NCI-H2029 (cell line): ENCODE measurements around the gene SPTBN5.

Source experiments
- DNase-seq: peaks from one replicate; lab custom pipeline; 2025; lab: John Stamatoyannopoulos, UW

SPTBN5 gene

GRCh38 chr15:41824062-41824745 is 69.6 kb downstream of the SPTBN5 start:
- no peak for DNase-seq

DNA sequence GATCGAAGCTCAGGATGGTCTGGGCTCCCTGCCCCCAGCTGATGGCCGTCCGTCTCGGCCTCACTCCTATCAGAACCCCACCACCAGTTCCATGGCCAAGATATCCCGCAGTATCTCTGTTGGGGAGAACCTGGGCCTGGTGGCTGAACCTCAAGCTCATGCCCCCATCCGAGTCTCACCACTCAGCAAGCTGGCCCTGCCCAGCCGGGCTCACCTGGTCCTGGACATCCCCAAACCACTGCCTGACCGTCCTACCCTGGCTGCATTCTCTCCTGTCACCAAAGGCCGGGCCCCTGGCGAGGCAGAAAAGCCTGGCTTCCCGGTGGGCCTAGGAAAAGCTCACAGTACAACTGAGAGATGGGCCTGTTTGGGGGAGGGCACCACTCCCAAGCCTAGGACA is 70.4 kb downstream of the SPTBN5 start:
- DNase-seq, result no peak

- DNase-seq, result no peak
These were observed 70.9 kb downstream of the SPTBN5 start for GRCh38 chr15:41822957-41823356.

- no peak for DNase-seq
These were observed 71.4 kb downstream of the SPTBN5 start for GRCh38 chr15:41822471-41822870.

GRCh38 chr15:41821831-41822230 is 72.0 kb downstream of the SPTBN5 start:
- DNase-seq, result no peak

GRCh38 chr15:41820791-41821423 is 72.9 kb downstream of the SPTBN5 start:
- DNase-seq, result peak; percentile 7

- no peak for DNase-seq
These were observed 74.3 kb downstream of the SPTBN5 start for GRCh38 chr15:41819455-41820050.

DNA sequence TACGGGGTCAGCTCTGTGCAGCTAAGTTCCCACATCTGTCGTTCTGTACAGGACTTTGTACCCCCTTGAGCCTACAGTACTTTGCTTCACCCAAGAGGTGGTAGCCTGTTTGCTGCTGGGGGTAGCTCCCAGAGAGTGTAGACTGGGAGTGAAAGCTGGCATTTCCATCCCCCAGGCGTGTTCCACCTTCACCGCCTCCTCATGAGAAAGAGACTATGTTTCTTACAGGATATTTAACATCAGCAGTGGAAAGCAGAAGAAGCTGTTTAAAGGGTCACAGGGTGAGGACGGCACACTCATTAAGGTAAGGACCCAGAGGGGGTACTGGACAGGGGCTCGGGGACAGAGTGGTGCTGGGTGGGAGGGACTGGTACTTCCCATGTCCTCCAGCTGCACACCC is 76.1 kb downstream of the SPTBN5 start:
- no peak for DNase-seq

DNA sequence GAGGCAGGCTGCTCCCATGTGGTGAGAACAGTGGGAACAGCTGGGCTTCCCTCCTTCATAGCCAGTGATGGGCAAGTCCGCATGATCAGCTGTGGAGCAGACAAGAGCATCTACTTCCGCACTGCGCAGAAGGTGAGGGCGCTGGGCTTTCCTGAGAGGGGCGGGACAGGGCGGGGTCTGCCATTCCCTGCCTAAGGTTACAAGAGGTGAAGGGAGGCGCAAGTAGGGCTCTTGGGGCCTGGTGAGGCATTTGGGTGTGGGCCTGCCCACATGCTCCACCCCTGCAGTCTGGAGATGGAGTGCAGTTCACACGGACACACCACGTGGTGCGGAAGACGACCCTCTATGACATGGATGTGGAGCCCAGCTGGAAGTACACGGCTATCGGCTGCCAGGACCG is 76.5 kb downstream of the SPTBN5 start:
- no peak for DNase-seq

DNA sequence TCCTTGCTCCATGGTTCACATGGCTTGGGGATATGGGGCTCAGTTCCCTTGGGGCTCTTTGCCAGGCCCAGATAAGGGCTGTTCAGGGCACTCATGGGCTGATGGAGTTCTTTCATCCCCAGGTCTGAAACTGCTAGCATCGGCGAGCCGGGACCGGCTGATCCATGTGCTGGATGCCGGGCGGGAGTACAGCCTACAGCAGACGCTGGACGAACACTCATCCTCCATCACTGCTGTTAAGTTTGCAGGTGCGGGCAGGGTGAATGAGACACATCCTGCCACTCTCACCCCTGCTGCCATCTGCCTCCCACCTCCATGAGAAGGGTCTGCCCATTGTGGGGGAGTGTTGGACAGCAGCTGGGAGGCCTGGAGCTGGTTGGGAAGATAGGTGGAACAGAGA is 77.1 kb downstream of the SPTBN5 start:
- no peak for DNase-seq

- DNase-seq, result no peak
These were observed 79.3 kb downstream of the SPTBN5 start for GRCh38 chr15:41814534-41814933.

DNA sequence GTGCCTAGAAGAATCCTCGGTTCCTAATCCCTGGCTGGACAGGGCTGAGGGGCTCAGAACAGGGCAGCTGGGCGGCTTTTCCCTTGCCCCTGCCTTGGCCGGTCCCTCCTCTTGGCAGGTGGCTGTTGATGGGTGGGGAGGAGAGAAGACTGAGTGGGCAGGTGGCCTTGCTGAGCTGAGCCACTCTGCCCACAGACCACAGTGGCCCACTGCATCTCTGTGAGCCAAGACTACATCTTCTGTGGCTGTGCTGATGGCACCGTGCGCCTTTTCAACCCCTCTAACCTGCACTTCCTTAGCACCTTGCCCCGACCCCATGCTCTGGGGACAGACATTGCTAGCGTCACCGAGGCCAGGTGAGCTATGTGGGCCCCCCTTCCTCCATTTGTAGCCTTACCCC is 80.4 kb downstream of the SPTBN5 start:
- DNase-seq, result no peak

DNA sequence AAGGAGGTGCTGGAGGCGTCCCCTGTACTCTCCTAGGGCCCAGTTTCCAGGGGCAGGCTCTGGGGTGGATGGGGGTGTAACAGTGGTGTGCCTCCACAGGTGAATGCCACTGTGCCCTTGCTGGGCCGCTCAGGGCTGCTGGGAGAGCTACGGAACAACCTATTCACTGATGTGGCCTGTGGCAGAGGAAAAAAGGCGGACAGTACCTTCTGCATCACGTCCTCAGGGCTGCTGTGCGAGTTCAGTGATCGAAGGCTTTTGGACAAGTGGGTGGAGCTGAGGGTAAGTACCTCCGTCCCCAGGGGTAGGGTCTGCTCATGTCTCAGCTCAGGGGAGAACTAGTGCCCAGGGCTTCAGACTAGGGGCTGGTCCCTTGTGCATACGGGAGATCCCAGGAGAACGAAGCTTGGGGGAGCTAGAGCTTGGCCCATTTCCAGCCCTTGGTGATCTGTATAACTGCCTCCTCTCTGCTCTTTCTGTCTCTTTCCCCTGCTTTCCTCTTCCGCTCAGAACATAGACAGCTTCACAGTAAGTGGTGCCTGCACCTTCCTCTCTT is 81.0 kb downstream of the SPTBN5 start:
- DNase-seq, result no peak

- DNase-seq, result peak; percentile 24
These were observed 82.2 kb downstream of the SPTBN5 start for GRCh38 chr15:41811432-41812195.

- DNase-seq, result no peak
These were observed 83.0 kb downstream of the SPTBN5 start for GRCh38 chr15:41810651-41811431.

DNA sequence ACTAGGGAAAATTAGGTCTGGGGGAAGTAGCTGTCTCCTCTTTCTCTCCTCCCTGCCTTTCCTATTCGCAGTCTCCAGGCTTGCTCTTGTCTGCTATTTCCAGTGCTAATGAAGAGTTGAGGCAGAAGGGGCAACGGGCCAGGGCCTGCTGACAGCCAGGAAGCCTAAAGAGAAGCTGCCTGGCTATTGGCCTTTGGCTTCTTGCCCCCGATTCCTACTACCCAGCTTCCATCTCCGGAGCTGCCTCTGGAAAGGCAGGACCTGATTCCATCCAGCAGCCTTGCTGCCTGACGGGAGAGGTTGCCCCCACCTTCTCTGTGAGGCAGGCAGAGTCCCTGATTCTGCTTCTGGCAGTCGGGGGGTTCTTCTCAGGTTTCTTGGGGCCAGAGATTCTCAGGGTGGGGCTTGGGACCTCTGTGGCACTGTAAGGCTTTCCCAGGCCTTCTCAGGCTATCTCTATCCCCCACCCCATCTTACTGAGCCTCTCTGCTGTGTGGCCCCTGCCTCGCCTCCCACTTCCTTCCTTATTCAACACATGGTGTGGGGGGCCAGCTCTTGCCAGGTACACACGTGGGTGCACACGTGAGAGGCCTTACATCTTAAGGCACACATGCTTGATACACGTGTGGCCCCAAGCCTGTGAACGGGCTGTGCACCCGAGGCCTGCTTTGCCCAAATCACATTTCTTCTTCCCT is 84.2 kb downstream of the SPTBN5 start:
- DNase-seq, result no peak

DNA sequence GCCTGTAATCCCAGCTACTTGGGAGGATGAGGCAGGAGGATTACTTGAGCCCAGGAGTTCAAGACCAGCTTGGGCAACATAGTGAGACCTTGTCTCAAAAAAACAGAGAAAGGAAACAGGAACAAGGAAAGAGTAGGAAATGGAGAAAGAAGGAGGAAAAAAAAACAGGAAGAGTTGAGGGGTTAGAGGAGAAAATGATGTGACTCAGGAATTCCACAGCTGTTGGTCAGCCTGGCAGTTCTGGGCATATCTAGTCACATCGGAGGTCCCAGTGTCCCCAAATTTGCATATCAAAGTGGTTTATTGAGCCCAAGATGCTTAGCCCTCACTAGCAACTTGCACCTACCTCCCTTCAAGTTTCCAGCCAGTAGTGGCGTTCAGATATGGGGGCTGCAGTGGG is 84.7 kb downstream of the SPTBN5 start:
- DNase-seq, result no peak

- no peak for DNase-seq
These were observed 87.3 kb downstream of the SPTBN5 start for GRCh38 chr15:41806291-41807181.

DNA sequence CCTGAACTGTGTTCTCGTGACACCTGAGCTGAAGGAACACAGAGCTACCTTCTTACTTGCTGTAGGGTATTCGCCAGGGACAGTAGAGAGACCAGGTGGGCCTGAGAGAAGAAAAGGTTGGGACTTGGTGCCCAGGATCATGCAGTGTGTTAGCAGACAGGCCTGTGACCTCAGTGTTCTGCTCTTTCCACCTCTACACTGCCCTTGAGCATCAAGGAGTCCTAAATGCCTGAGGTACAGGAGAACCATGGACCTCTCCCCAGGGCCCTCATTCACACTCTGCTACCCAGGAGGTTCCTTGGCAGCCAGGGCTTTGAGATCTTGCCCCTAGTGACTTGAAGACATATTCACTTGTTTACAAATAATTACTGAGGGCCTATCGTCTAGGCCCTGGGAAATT is 88.1 kb downstream of the SPTBN5 start:
- no peak for DNase-seq
